Endodermal cell (in vitro differentiated cells): ENCODE measurements around the gene PPARG. TPM values are rescaled to one million over a fixed set of nuclear protein-coding genes. Genes with fewer than 3 reads are reported as not detected.

Experiments
- DNase-seq: peaks from one replicate; pipeline ENCODE4 v3.0.0-alpha.2; 2017
- H3K27ac ChIP-seq: 2 replicates; pipeline ENCODE4 v1.5.1; 2013; ENCODE audit warnings: mild to moderate bottlenecking, low read depth, low read length, moderate library complexity
- H3K27me3 ChIP-seq: 2 replicates; pipeline ENCODE4 v1.6.1; 2013; ENCODE audit warnings: mild to moderate bottlenecking, low read length, moderate library complexity; ENCODE audit not compliant: insufficient read depth, control insufficient read depth, poor library complexity, severe bottlenecking
- H3K36me3 ChIP-seq: 2 replicates; pipeline ENCODE4 v1.7.0; 2013; ENCODE audit warnings: mild to moderate bottlenecking, low read length, moderate library complexity; ENCODE audit not compliant: control insufficient read depth, insufficient read depth
- H3K4me1 ChIP-seq: one replicate; pipeline ENCODE4 v1.7.0; 2013; ENCODE audit warnings: low read length; ENCODE audit not compliant: control insufficient read depth, insufficient read depth
- H3K4me3 ChIP-seq: 2 replicates; pipeline ENCODE4 v1.5.1; 2013; ENCODE audit warnings: mild to moderate bottlenecking, low read length, moderate library complexity
- H3K9ac ChIP-seq: 2 replicates; pipeline ENCODE4 v1.6.1; 2013; ENCODE audit warnings: mild to moderate bottlenecking, low read length, moderate library complexity; ENCODE audit not compliant: poor library complexity, severe bottlenecking; ENCODE audit errors: extremely low read depth
- H3K9me3 ChIP-seq: 2 replicates; pipeline ENCODE4 v1.6.1; 2013; ENCODE audit warnings: mild to moderate bottlenecking, low read length, moderate library complexity; ENCODE audit not compliant: control insufficient read depth
- H3K27ac Mint-ChIP-seq: 2 replicates; pipeline ENCODE4 v1.8.0; 2020; ENCODE audit warnings: mixed read lengths
- H3K27me3 Mint-ChIP-seq: 2 replicates; pipeline ENCODE4 v1.8.0; 2021; ENCODE audit warnings: mild to moderate bottlenecking, mixed read lengths; ENCODE audit not compliant: insufficient read depth
- H3K36me3 Mint-ChIP-seq: 2 replicates; pipeline ENCODE4 v1.8.0; 2020; ENCODE audit warnings: low read depth, mixed read lengths
- H3K4me1 Mint-ChIP-seq: 2 replicates; pipeline ENCODE4 v1.8.0; 2020; ENCODE audit warnings: mixed read lengths
- H3K4me3 Mint-ChIP-seq: 2 replicates; pipeline ENCODE4 v1.8.0; 2020; ENCODE audit warnings: mild to moderate bottlenecking, moderate library complexity, mixed read lengths
- H3K9me3 Mint-ChIP-seq: 2 replicates; pipeline ENCODE4 v1.8.0; 2020; ENCODE audit warnings: mild to moderate bottlenecking, mixed read lengths
- WGBS, 2 experiments: methylation state at CpG; one replicate each; pipeline versions ENCODE4 v1.1.5 to v1.1.7; 2013; ENCODE audit warnings: missing lambda C conversion rate in 2 of 2, mixed read lengths in 1 of 2; ENCODE audit not compliant: insufficient coverage in 1 of 2, insufficient read length in 1 of 2; 5-methylcytosine and 5-hydroxymethylcytosine counted together
- long read RNA-seq, 4 experiments: library from polyadenylated mRNA in 2 of 4; library from RNA in 1 of 4; library from capped mRNA in 1 of 4; stranded (forward) in 3 of 4; unstranded in 1 of 4; transcript quantifications; one replicate each; pipeline ENCODE4 v2.0.0, GENCODE V29; 2020 to 2021; ENCODE audit warnings: inconsistent platforms in 1 of 4
- polyA plus RNA-seq, 2 experiments: library from polyadenylated mRNA; stranded (reverse); fragments of 50-300 nt; gene quantifications; one replicate each; pipeline ENCODE4 v1.2.3, GENCODE V29; 2013
- total RNA-seq, 2 donors: library from RNA; stranded (reverse); fragmentation: NEBNext Ultra II Directional in 1 of 2; extraction: Animal tissue kit (Norgen Biotek cat#: 25700) in 1 of 2; gene quantifications; 2 replicates in 1 of 2; 3 replicates in 1 of 2; pipeline ENCODE4 v1.2.1, GENCODE V29; 2021
- TF ChIP-seq, protein P1 (sequence below): fragments of 200-600 bp; sonication (generic); conservative IDR thresholded peaks from 2 replicates; pipeline ENCODE4 v1.5.0; 2021; ENCODE audit warnings: antibody characterized with exemption, mild to moderate bottlenecking

PPARG gene
- total RNA-seq: 1 to 10 TPM; 3.8 to 4.5 TPM
- polyA plus RNA-seq (2013, experiment 1 of 2): 0.93 TPM
- polyA plus RNA-seq (2013, experiment 2 of 2): 0.58 TPM
- long read RNA-seq, experiment 1, partial matches to known transcripts: 2 of 4 reads
- long read RNA-seq, experiment 1, other reads (novel, unspliced or antisense): 0 of 4 reads
- long read RNA-seq, experiment 2, partial matches to known transcripts: 0 of 5 reads
- long read RNA-seq, experiment 2, other reads (novel, unspliced or antisense): 3 of 5 reads
- long read RNA-seq, experiment 3, partial matches to known transcripts: 0 of 2 reads
- long read RNA-seq, experiment 3, other reads (novel, unspliced or antisense): 0 of 2 reads
- long read RNA-seq, experiment 4, partial matches to known transcripts: 0 of 1 reads
- long read RNA-seq, experiment 4, other reads (novel, unspliced or antisense): 0 of 1 reads

DNA sequence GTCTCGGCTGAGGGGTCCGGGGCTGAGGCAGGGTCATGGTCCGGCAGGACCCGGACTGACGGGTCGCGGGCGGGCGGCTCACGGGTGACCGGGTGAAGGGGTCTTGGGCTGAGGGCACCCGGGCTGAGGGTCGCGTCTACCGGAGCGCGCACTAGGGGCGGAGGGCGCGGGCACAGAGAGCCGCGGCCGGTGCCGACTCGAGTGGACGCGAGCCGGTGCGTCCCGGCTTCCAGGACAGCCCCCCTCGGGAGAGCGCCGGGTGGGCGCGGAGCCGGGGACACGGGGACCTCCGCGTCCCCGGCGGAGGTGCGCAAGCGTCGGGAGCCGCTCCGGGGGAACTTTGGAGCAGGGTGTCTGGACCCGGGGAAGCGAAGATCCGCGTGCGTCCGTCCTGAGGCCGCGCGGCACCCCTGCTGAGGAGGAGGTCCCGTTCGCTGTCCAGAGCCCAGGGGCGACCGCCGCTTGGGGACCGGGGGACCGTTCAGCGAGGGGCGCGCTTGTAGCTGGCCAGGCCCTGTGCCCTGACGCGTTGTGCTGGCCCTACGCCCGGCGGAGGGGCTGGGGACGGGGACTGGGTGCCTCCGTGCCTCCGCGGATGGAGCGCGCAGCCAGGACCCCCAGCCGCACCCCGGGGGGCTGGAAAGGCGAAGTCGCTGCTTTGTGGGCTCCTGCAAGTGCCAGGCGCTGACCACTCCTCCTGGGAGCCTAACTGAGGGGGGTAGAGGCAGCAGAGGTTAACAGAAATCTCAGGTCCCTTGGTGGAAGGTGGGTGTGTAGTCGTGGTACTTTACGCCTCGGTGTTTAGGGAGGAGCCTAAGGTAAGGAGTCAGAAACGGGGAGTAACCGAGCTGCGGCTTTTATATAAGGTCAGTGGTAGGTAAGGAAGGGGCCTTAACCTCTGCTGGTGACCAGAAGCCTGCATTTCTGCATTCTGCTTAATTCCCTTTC, at the start of gene PPARG:
Gene PPARG, plus strand, starts transcription at position 889 of the 948 bp plus-strand sequence. CDS start 90,642 bp downstream, outside the sequence.
- Histone ChIP-seq H3K9ac (no peak within 1 kb of the TSS), H3K27me3 (peaks cover 83% of the 10 kb centered on the region)

DNA sequence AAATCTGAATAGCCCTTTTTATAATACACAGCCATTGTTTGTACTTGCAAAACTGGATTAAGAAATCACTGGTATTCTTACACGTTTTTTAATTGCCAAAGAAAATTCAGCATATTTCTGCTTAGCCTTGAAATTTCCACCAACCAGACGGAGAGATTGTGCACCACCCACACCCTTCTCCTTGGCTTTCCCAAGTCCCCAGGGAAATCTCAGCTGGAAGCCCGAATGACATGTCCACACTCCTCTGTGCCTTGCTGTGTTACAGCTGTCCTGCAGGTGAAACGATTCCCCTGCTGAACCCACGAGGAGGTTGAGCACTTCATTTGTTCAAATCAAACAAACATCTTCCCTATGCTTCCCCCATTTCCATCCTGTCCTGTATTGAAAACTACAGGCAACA, 49.6 kb upstream of the PPARG start:
- Mint-ChIP-seq H3K9me3 (no peaks in the 10 kb centered on the region), H3K36me3 (no peaks in the 10 kb centered on the region), H3K27ac (no peak overlapping the region), H3K4me3 (no peak overlapping the region), H3K27me3 (peaks cover 2% of the 10 kb centered on the region), H3K4me1 (peaks cover 3% of the 10 kb centered on the region)
- H3K9ac ChIP-seq: no peak overlapping the region
- DNase-seq: no peak
- no peak overlapping the region for H3K27ac ChIP-seq
- peaks cover 15% of the 10 kb centered on the region for H3K27me3 ChIP-seq
- TF ChIP-seq, protein P1, sequence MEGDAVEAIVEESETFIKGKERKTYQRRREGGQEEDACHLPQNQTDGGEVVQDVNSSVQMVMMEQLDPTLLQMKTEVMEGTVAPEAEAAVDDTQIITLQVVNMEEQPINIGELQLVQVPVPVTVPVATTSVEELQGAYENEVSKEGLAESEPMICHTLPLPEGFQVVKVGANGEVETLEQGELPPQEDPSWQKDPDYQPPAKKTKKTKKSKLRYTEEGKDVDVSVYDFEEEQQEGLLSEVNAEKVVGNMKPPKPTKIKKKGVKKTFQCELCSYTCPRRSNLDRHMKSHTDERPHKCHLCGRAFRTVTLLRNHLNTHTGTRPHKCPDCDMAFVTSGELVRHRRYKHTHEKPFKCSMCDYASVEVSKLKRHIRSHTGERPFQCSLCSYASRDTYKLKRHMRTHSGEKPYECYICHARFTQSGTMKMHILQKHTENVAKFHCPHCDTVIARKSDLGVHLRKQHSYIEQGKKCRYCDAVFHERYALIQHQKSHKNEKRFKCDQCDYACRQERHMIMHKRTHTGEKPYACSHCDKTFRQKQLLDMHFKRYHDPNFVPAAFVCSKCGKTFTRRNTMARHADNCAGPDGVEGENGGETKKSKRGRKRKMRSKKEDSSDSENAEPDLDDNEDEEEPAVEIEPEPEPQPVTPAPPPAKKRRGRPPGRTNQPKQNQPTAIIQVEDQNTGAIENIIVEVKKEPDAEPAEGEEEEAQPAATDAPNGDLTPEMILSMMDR: no peak
- 85 to 86% methylated on average over 5 of the region's 5 CpGs for WGBS, 2 experiments
- H3K4me3 ChIP-seq: no peak overlapping the region
- no peaks in the 10 kb centered on the region for H3K4me1 ChIP-seq
- H3K9me3 ChIP-seq: no peaks in the 10 kb centered on the region
- H3K36me3 ChIP-seq: no peaks in the 10 kb centered on the region

More for the DNA sequence above, at the start of gene PPARG:
- Histone ChIP-seq H3K4me1 (no peaks in the 10 kb centered on the region), H3K9me3 (no peaks in the 10 kb centered on the region), H3K36me3 (no peaks in the 10 kb centered on the region), H3K27ac (no peak within 1 kb of the TSS), H3K4me3 (peak within 1 kb of the TSS; percentile 73)
- Mint-ChIP-seq H3K36me3 (no peaks in the 10 kb centered on the region), H3K27me3 (peaks cover 71% of the 10 kb centered on the region), H3K4me3 (peak within 1 kb of the TSS; percentile 64), H3K9me3 (peaks cover 5% of the 10 kb centered on the region), H3K27ac (no peak within 1 kb of the TSS), H3K4me1 (no peaks in the 10 kb centered on the region)
- peak; percentile 77 for DNase-seq
- TF ChIP-seq, protein P1: no peak
- WGBS, 2 experiments: 0 to 1% methylated on average over 27 to 87 of the region's 87 CpGs

DNA sequence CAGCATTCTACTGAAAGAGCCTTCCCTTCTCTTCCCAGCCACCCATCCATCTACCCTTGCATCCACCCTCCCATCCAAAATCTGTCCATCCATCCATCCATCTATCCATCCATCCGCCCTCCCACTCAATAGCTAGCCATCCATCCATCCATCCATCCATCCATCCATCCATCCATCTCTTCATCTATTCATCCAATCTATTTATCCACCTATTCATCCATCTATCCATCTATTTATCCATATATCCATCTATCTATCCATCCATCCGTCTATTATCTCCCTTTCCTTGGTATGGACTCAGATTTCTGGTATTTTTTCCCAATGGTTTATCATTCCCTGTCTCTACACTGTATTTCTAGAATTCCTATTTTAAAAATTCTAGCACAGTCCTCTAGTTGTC, 46.1 kb upstream of the PPARG start:
- Histone ChIP-seq H3K9me3 (no peaks in the 10 kb centered on the region), H3K36me3 (no peaks in the 10 kb centered on the region), H3K4me3 (no peak overlapping the region), H3K4me1 (no peaks in the 10 kb centered on the region), H3K27me3 (peaks cover 20% of the 10 kb centered on the region), H3K27ac (no peak overlapping the region), H3K9ac (no peak overlapping the region)
- no peak overlapping the region for H3K4me3 Mint-ChIP-seq
- 82 to 96% methylated on average over 2 of the region's 2 CpGs for WGBS, 2 experiments
- no peaks in the 10 kb centered on the region for H3K9me3 Mint-ChIP-seq
- TF ChIP-seq, protein P1: no peak
- no peak for DNase-seq
- peaks cover 4% of the 10 kb centered on the region for H3K27me3 Mint-ChIP-seq
- H3K36me3 Mint-ChIP-seq: no peaks in the 10 kb centered on the region
- H3K27ac Mint-ChIP-seq: no peak overlapping the region
- peaks cover 10% of the 10 kb centered on the region for H3K4me1 Mint-ChIP-seq
